ENCODE measurements around the gene GAS2L3. TPM values are rescaled to one million over a fixed set of nuclear protein-coding genes. Genes with fewer than 3 reads are reported as not detected.
A peak's percentile ranks its signal among the peaks of the same experiment; 100 is the strongest.
"Not testable (repeated sequence)": the region's sequence is repeated elsewhere in the genome, so short reads cannot be mapped to it uniquely, and the experiment has no call there.

Gene GAS2L3
- total RNA-seq, 4 donors from 2014 or later = 0.95 to 5.5 (median 4.3) TPM

DNA sequence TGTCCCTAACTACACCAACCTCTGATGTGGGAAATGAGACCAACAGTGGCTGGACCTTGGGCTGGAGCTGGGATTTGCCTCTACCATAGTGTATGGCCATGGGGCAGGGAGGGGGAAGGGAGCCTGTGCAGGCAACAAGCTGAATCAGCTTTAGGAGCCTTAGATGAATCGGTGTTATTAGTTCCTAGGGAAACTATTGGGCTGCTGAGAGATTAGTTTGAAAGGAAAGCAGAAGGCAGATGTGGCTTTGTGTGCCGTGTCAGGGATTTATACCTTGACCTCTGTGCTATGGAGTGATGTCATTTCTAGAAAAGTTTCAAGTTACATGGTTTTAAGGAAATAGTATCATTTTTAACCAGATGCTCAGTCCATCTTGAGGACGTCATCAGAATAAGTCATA lies 19.5 kb upstream of the GAS2L3 start:
- DNase-seq = no peak
- H3K36me3 ChIP-seq = no peaks in the 10 kb centered on the region
- intact Hi-C loops (cut with DNase I) = no loop called here
- H3K9me3 ChIP-seq = no peaks in the 10 kb centered on the region
- H3K4me1 ChIP-seq = peaks cover 0 to 5% (median 0%) of the 10 kb centered on the region in 3 donors
- H3K4me3 ChIP-seq = no peak overlapping the region
- WGBS, 2 donors = 40 to 45% methylated on average over 3 of the region's 3 CpGs
- TF ChIP-seq POLR2A (IDR thresholded peaks at IDR 0.05) (no peak), CTCF (IDR thresholded peaks at IDR 0.05) (no peak)
- H3K27ac ChIP-seq = no peak overlapping the region
- H3K27me3 ChIP-seq = no peaks in the 10 kb centered on the region

DNA sequence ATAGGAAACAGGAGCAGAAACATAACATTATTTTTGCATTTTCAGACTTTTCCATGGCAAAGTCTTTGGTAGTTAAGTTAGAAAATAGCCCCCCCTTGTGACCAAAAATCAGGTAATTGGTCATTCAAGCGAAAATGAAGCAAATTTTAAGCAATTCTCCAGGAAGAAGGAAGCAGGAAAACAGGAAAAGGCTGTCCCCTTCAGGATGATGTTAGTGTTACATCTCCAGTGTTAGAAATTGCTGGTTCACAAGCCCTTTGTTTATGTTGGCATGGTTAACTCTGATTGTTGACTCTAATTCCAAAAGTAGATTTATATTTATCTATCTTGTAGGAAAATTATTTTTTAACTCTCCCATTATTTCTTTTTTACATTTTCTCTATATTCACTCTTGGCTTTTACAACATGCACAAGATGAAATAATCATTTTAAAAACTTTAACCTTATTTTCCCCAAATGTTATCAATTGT lies 18.8 kb upstream of the GAS2L3 start:
- Histone ChIP-seq H3K27ac (no peak overlapping the region), H3K4me3 (no peak overlapping the region), H3K27me3 (no peaks in the 10 kb centered on the region), H3K4me1 (peaks cover 0 to 5% (median 0%) of the 10 kb centered on the region in 3 donors), H3K36me3 (no peaks in the 10 kb centered on the region), H3K9me3 (no peaks in the 10 kb centered on the region)
- WGBS, 2 donors = 0% methylated on average over 1 of the region's 1 CpG
- DNase-seq = no peak
- intact Hi-C loops (cut with DNase I) = no loop called here
- TF ChIP-seq CTCF (IDR thresholded peaks at IDR 0.05) (peak in 5 of 6 experiments; percentile 63 to 79 (median 68)), POLR2A (IDR thresholded peaks at IDR 0.05) (no peak)

DNA sequence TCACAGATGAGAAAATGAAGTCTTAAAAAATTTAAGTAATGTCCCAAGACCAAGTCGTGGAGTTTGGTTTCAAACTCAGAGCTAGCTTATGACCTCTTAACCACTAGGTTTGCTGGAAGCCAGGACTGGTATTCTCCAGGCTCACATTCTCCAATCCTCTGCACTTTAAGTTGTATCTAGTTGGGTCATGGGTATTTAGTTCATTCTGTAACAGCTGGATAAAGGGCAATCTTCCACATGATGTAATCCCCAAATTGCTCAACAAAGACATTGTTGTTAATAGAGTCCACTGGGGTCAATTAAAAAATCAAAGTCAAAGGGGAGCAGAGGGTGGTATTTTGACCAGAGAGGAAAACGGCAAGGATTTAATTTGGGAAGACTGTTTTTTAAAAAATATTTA lies 17.8 kb upstream of the GAS2L3 start:
- Histone ChIP-seq H3K36me3 (no peaks in the 10 kb centered on the region), H3K27me3 (no peaks in the 10 kb centered on the region), H3K9me3 (no peaks in the 10 kb centered on the region), H3K4me3 (no peak overlapping the region), H3K4me1 (peaks cover 0 to 5% (median 0%) of the 10 kb centered on the region in 3 donors), H3K27ac (no peak overlapping the region)
- DNase-seq = no peak
- intact Hi-C loops (cut with DNase I) = no loop called here
- TF ChIP-seq POLR2A (IDR thresholded peaks at IDR 0.05) (no peak), CTCF (IDR thresholded peaks at IDR 0.05) (no peak)
- 54 to 63% methylated on average over 2 of the region's 2 CpGs for WGBS, 2 donors

GRCh38 chr12:100557357-100557756 lies 16.1 kb upstream of the GAS2L3 start:
- TF ChIP-seq CTCF (IDR thresholded peaks at IDR 0.05) = no peak
- 85 to 92% methylated on average over 2 of the region's 2 CpGs for WGBS, 2 donors
- H3K4me1 ChIP-seq = peaks cover 0 to 5% (median 0%) of the 10 kb centered on the region in 3 donors
- no peaks in the 10 kb centered on the region for H3K27me3 ChIP-seq
- no peak overlapping the region for H3K4me3 ChIP-seq
- intact Hi-C loops (cut with DNase I) = no loop called here
- H3K9me3 ChIP-seq = no peaks in the 10 kb centered on the region
- H3K36me3 ChIP-seq = no peaks in the 10 kb centered on the region
- no peak overlapping the region for H3K27ac ChIP-seq
- DNase-seq = no peak

DNA sequence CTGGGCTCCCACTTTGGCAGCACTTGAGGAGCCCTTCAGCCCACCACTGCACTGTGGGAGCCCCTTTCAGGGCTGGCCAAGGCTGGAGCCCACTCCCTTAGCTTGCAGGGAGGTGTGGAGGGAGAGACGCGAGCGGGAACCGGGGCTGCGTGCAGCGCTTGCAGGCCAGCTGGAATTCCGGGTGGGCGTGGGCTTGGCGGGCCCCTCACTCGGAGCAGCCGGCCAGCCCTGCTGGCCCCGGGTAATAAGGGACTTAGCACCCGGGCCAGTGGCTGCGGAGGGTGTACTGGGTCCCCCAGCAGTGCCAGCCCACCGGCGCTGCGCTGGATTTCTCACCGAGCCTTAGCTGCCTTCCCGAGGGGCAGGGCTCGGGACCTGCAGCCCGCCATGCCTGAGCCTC lies 14.2 kb upstream of the GAS2L3 start:
- DNase-seq; H3K4me3 ChIP-seq; H3K9me3 ChIP-seq; H3K4me1 ChIP-seq; H3K27ac ChIP-seq; intact Hi-C loops (cut with DNase I); H3K27me3 ChIP-seq; H3K36me3 ChIP-seq: not testable (repeated sequence)
- no CpG with 5 or more reads among the region's 21 CpGs for WGBS, 2 donors

DNA sequence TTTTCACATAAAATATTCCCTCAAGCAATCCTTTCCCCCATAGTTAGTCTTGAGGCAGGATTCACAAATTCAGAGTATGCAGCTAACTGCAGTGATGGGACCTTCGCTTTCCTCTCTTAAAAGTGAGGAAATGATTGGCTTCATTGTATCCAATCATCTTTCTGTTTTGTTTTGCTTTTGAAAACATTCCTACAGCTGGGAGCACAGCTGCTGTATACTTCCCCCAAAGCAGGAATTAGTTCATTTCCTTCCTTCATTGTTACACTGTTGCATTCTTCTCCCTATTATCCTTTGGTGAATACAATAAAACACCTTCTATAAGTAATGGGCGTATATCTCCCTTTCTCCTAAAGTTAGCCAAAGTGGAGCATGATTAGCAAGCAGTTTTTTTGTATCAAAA lies 9.4 kb upstream of the GAS2L3 start:
- DNase-seq = no peak
- 35 to 37% methylated on average over 2 of the region's 2 CpGs for WGBS, 2 donors
- no peaks in the 10 kb centered on the region for H3K9me3 ChIP-seq
- TF ChIP-seq POLR2A (IDR thresholded peaks at IDR 0.05) = no peak
- TF ChIP-seq CTCF (IDR thresholded peaks at IDR 0.05) = no peak
- H3K4me3 ChIP-seq = no peak overlapping the region
- peaks cover 0 to 11% (median 0%) of the 10 kb centered on the region in 4 donors for H3K27me3 ChIP-seq
- no peak overlapping the region for H3K27ac ChIP-seq
- no peaks in the 10 kb centered on the region for H3K4me1 ChIP-seq
- H3K36me3 ChIP-seq = no peaks in the 10 kb centered on the region
- intact Hi-C loops (cut with DNase I) = no loop called here
